ENCODE measurements around the gene HNRNPH3.

Gene HNRNPH3

GRCh38 chr10:68332259-68333057 lies 594 bp downstream of the HNRNPH3 start, which contains the start of gene PBLD:
TSS of gene PBLD (minus strand) at chr10:68332928. CDS start at chr10:68306844, 26,084 bp downstream.
- DNase-seq, result peak; percentile 83

- no peak for DNase-seq
Measured at GRCh38 chr10:68333058-68333395, 1.2 kb downstream of the HNRNPH3 start.

GRCh38 chr10:68333440-68334431 lies 1.9 kb downstream of the HNRNPH3 start:
- DNase-seq, result no peak

GRCh38 chr10:68334672-68335467 lies 3.0 kb downstream of the HNRNPH3 start:
- DNase-seq, result no peak

- DNase-seq, result no peak
Measured at GRCh38 chr10:68336754-68337351, 5.0 kb downstream of the HNRNPH3 start.

- DNase-seq, result no peak
Measured at GRCh38 chr10:68340358-68341080, 8.7 kb downstream of the HNRNPH3 start.

GRCh38 chr10:68342909-68343516 lies 11.1 kb downstream of the HNRNPH3 start:
- no peak for DNase-seq

- DNase-seq, result no peak
Measured at GRCh38 chr10:68345621-68346020, 13.8 kb downstream of the HNRNPH3 start.

DNA sequence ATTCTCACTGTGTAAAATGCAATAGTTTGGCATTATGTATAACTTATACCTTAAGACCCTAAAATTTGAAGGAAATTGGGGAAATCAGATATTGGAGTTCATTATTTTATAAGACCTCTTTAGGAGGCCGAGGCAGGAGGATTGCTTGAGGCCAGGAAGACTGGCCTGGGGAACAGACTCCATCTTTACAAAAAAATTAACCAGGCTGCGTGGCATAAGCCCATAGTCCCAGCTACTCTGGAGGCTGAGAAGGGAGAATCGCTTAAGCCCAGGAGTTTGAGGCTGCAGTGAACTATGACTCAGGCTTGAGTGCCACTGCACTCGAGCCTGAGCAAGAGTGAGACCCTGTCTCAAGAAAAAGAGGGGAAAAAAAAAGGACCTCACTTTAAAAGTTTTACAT lies 14.9 kb downstream of the HNRNPH3 start:
- no peak for DNase-seq

GRCh38 chr10:68348265-68348741 lies 16.4 kb downstream of the HNRNPH3 start:
- peak; percentile 53 for DNase-seq

GRCh38 chr10:68353537-68353936 lies 21.7 kb downstream of the HNRNPH3 start:
- DNase-seq, result no peak

- no peak for DNase-seq
Measured at GRCh38 chr10:68359189-68359588, 27.3 kb downstream of the HNRNPH3 start.

DNA sequence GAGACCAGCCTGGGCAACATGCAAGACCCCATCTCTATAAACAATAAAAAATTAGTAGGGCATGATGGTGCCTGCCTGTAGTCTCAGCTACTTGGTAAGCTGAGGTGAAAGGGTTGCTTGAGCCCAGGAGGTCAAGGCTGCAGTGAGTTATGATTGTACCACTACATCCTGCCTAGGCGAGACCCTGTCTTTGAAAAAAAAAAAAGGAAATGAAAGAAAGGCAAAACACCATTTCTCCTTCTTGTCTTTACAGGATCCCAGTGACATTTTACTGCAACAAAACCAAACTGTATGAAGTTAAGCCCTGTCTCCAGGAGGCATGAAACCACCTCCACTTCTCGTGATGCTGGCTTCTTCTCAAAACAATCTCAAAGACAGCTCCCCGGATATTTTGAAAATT lies 30.7 kb downstream of the HNRNPH3 start:
- no peak for DNase-seq

DNA sequence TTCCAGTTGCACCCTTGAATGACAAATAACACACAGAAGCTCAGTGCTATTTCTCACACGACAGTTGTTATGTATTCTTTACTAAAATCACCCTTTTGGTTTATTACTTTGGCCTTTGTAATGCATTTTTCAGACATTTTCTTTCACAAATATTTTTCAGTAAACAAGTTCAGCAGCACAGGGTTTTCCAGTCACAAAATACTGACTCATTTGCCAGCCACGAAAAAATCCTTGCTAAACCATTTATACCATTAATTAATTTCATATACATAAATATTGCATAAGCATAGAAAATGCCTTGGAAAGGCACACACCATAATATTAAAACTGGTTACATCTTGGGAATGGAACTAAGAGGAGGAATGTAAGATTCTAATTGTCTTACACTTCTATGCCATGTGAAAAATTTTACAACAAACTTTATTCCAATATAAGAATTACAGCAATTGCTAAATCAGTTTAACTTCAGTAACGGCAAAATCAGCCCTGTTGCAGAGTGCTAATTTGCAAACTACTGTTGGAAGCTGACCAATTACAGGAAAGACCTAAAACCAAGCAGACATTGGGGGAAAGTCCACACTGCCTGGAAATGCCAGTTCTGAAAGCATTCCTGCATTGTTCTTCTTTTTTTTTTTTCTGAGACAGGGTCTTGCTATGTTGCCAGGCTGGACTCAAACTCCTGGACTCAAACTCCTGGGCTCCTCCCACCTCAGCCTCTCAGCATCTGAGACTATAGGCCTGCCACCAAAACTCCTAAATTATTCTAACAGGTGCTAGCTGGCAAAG lies 32.4 kb downstream of the HNRNPH3 start:
- no peak for DNase-seq

DNA sequence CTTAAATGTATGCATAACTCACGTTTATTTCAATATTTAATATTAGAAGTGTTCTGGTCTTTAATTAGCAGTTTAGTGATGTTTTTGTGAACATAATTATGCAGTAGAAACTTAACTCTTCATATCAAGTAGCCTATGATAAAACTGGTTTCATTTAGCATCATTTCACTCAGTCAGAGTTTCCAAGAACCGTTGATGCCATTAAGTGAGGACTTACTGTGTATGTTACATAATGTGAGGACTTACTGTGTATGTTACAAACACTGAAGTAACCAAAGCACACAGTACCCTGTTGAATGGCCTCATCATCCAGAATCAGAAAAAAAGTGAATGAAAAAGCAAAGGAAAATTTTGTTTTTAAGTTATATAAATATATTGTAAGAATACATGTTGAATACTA lies 33.7 kb downstream of the HNRNPH3 start:
- DNase-seq, result no peak

- DNase-seq, result no peak
Measured at GRCh38 chr10:68366600-68366999, 34.7 kb downstream of the HNRNPH3 start.

DNA sequence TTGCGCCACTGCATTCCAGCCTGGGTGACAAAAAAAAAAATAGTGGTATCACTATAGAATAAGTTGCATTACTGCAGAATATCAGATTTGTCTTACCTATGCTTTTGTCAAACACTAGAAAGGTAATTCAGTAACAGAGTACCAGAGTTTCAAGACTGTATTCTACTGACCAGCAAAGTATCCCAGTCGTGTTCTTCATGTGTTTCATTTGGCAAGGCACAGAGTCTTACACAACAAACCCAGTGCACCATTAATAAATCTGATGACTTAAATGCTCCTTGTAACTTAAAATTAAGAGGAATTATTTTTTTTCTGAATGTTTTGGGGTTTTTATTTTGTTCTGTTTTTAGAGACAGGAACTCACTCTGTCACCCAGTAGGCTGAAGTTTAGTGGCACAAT lies 35.3 kb downstream of the HNRNPH3 start:
- DNase-seq, result no peak

GRCh38 chr10:68371604-68372003 lies 39.7 kb downstream of the HNRNPH3 start:
- DNase-seq, result no peak

DNA sequence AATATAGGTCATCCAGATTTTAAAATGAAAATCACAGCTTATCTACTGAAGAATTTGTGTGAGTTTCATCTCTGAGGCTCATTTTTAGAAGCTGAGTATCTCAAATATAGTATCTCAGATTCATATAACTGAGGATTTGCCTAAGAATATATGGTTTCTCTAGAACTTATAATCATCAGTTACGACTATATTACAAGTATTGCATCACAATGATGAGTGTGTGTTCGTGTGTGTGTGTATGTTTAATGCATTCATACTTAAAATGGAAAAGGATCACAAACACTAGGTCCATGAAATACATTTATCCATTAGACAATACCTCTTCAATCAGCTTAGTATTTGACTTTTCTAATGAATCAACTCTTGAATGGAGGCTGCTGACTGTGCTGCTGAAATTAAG lies 53.9 kb downstream of the HNRNPH3 start:
- DNase-seq, result no peak
